Gastroesophageal sphincter (tissue), 4 donors: ENCODE measurements around the gene OTUD5. TPM values are rescaled to one million over a fixed set of nuclear protein-coding genes. Genes with fewer than 3 reads are reported as not detected.

ENCODE experiments used
- ATAC-seq: fragments of 150-250 bp; one replicate; pipeline ENCODE4 v1.9.1; 2016; ENCODE audit warnings: mild to moderate bottlenecking, moderate library complexity
- H3K27ac ChIP-seq, 4 donors: fragments of 200-600 bp; sonication (generic) in 3 of 4; 1 replicate in 3 of 4; 2 replicates in 1 of 4; pipeline ENCODE4 v1.5.1; 2016 to 2019
- H3K27me3 ChIP-seq: fragments of 200-600 bp; sonication (generic); one replicate; pipeline ENCODE4 v1.5.1; 2019
- H3K36me3 ChIP-seq, 2 donors: fragments of 200-600 bp; sonication (generic); one replicate each; pipeline ENCODE4 v1.5.1; 2019; ENCODE audit warnings: control low read depth in 1 of 2
- H3K4me1 ChIP-seq, 3 donors: fragments of 200-600 bp; sonication (generic); 1 replicate in 2 of 3; 2 replicates in 1 of 3; pipeline ENCODE4 v1.5.1; 2016 to 2019; ENCODE audit warnings: control low read depth in 2 of 3
- H3K4me3 ChIP-seq, 2 donors: fragments of 200-600 bp; sonication (generic); one replicate each; pipeline ENCODE4 v1.5.1; 2019; ENCODE audit warnings: mild to moderate bottlenecking in 1 of 2, moderate library complexity in 1 of 2
- H3K9me3 ChIP-seq, 3 donors: fragments of 200-600 bp; sonication (generic); one replicate each; pipeline ENCODE4 v1.5.1; 2017 to 2019; ENCODE audit warnings: control low read depth in 2 of 3
- EP300 ChIP-seq: sonication (generic); formaldehyde crosslinking; IDR thresholded peaks from one replicate; pipeline ENCODE4 v1.6.1; 2017; ENCODE audit warnings: antibody characterized with exemption, mild to moderate bottlenecking
- POLR2A ChIP-seq, 2 donors: fragments of 450-650 bp; IDR thresholded peaks; one replicate each; pipeline ENCODE4 v1.6.1; 2017; ENCODE audit warnings: antibody characterized with exemption in 2 of 2, mild to moderate bottlenecking in 2 of 2, moderate library complexity in 1 of 2
- POLR2AphosphoS5 ChIP-seq: sonication (generic); formaldehyde crosslinking; IDR thresholded peaks from one replicate; pipeline ENCODE4 v1.6.1; 2017; ENCODE audit warnings: antibody characterized with exemption
- WGBS, 2 donors: methylation state at CpG; one replicate each; pipeline ENCODE4 v1.1.5; 2018; ENCODE audit warnings: low coverage in 1 of 2; 5-methylcytosine and 5-hydroxymethylcytosine counted together
- total RNA-seq, 4 donors: library from RNA; depleted of rRNA; stranded (reverse); fragments of >200 nt; gene quantifications; one replicate each; pipeline ENCODE4 v1.1.0, GENCODE V29; 2016
- TF ChIP-seq, protein P1 (sequence below), 4 experiments: fragments of 200-600 bp in 2 of 4; fragments of 450-650 bp in 2 of 4; sonication (generic) in 1 of 4; IDR thresholded peaks; one replicate each; pipeline ENCODE4 v1.5.1; 2017 to 2019; ENCODE audit warnings: antibody characterized with exemption in 4 of 4, mild to moderate bottlenecking in 2 of 4, moderate library complexity in 2 of 4

OTUD5 gene
- total RNA-seq, 4 donors from 2014 or later = 36.8 to 54.3 (median 47.7) TPM

- TF ChIP-seq, protein P1, sequence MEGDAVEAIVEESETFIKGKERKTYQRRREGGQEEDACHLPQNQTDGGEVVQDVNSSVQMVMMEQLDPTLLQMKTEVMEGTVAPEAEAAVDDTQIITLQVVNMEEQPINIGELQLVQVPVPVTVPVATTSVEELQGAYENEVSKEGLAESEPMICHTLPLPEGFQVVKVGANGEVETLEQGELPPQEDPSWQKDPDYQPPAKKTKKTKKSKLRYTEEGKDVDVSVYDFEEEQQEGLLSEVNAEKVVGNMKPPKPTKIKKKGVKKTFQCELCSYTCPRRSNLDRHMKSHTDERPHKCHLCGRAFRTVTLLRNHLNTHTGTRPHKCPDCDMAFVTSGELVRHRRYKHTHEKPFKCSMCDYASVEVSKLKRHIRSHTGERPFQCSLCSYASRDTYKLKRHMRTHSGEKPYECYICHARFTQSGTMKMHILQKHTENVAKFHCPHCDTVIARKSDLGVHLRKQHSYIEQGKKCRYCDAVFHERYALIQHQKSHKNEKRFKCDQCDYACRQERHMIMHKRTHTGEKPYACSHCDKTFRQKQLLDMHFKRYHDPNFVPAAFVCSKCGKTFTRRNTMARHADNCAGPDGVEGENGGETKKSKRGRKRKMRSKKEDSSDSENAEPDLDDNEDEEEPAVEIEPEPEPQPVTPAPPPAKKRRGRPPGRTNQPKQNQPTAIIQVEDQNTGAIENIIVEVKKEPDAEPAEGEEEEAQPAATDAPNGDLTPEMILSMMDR (IDR thresholded peaks at IDR 0.05) = no peak
- no peak for TF ChIP-seq POLR2AphosphoS5
- no peak for TF ChIP-seq POLR2A (IDR thresholded peaks at IDR 0.05)
- no peak for TF ChIP-seq EP300
- Histone ChIP-seq H3K27ac (peak overlapping the region; percentile 93 to 99 (median 94)), H3K9me3 (no peaks in the 10 kb centered on the region), H3K4me3 (peak overlapping the region; percentile 71 to 90), H3K4me1 (peaks cover 0 to 46% (median 0%) of the 10 kb centered on the region in 3 donors), H3K36me3 (peaks cover 0 to 29% of the 10 kb centered on the region in 2 donors), H3K27me3 (no peaks in the 10 kb centered on the region)
- ATAC-seq = no peak
- WGBS, 2 donors = 60% methylated on average over 1 of the region's 9 CpGs; no CpG with 5 or more reads in 1 of the 2 donors
Measured at GRCh38 chrX:48896611-48897011, 60.8 kb downstream of the OTUD5 start.

DNA sequence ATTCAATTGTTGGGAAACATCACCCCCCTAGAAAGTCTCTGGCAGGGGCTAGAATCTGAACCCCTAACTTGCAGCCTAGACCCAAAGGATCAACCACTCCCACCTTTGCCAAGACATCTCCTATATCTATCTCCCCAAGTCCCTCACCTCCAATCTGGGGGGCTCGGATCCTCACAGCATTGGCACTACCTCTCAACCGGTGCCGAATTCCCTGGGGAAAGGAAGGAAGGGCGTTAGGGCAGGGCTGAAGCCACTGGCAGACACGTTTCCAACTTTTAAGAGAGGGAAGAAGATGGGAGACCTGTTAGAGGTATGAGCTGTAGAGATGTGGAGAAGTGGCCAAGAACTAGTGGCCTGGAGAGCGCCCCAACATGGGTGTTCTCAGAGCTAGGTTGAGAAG lies 62.5 kb downstream of the OTUD5 start:
- Histone ChIP-seq H3K27ac (no peak overlapping the region), H3K27me3 (no peaks in the 10 kb centered on the region), H3K9me3 (no peaks in the 10 kb centered on the region), H3K4me1 (peaks cover 0 to 45% (median 0%) of the 10 kb centered on the region in 3 donors), H3K36me3 (peaks cover 0 to 17% of the 10 kb centered on the region in 2 donors), H3K4me3 (no peak overlapping the region)
- no peak for TF ChIP-seq EP300
- TF ChIP-seq, protein P1 (IDR thresholded peaks at IDR 0.05) = no peak
- no peak for TF ChIP-seq POLR2A (IDR thresholded peaks at IDR 0.05)
- TF ChIP-seq POLR2AphosphoS5 = no peak
- WGBS, 2 donors = 62 to 93% methylated on average over 2 to 3 of the region's 6 CpGs
- ATAC-seq = no peak

- Histone ChIP-seq H3K4me1 (peaks cover 0 to 34% (median 0%) of the 10 kb centered on the region in 3 donors), H3K36me3 (peaks cover 0 to 17% of the 10 kb centered on the region in 2 donors), H3K9me3 (no peaks in the 10 kb centered on the region), H3K4me3 (no peak overlapping the region), H3K27ac (no peak overlapping the region), H3K27me3 (no peaks in the 10 kb centered on the region)
- 100% methylated on average over 3 of the region's 16 CpGs; no CpG with 5 or more reads in 1 of the 2 donors for WGBS, 2 donors
- TF ChIP-seq EP300 (no peak), POLR2A (IDR thresholded peaks at IDR 0.05) (no peak), POLR2AphosphoS5 (no peak)
- TF ChIP-seq, protein P1 (IDR thresholded peaks at IDR 0.05) = no peak
- ATAC-seq = no peak
Measured at GRCh38 chrX:48893556-48894348, 63.7 kb downstream of the OTUD5 start.

GRCh38 chrX:48892896-48893295 lies 64.5 kb downstream of the OTUD5 start:
- 43% methylated on average over 2 of the region's 4 CpGs; no CpG with 5 or more reads in 1 of the 2 donors for WGBS, 2 donors

More at GRCh38 chrX:48892896-48893295, 64.5 kb downstream of the OTUD5 start:
- H3K27ac ChIP-seq = no peak overlapping the region
- no peaks in the 10 kb centered on the region for H3K27me3 ChIP-seq
- no peaks in the 10 kb centered on the region for H3K9me3 ChIP-seq
- peaks cover 0 to 17% of the 10 kb centered on the region in 2 donors for H3K36me3 ChIP-seq
- no peak for TF ChIP-seq POLR2A (IDR thresholded peaks at IDR 0.05)
- TF ChIP-seq, protein P1 (IDR thresholded peaks at IDR 0.05) = no peak
- TF ChIP-seq EP300 = no peak
- no peak for TF ChIP-seq POLR2AphosphoS5
- ATAC-seq = no peak
- H3K4me3 ChIP-seq = no peak overlapping the region
- H3K4me1 ChIP-seq = peaks cover 0 to 29% (median 0%) of the 10 kb centered on the region in 3 donors
